GM18498 (cell line): Measurements from ENCODE around the gene RCAN2.
A peak's percentile ranks its signal among the peaks of the same experiment; 100 is the strongest.

Experiments
- ATAC-seq: cut with Tn5 transposase; IDR thresholded peaks from one replicate; pipeline ENCODE4 v1.9.1; 2021; ENCODE audit warnings: mild to moderate bottlenecking, moderate library complexity; ENCODE audit not compliant: unreplicated experiment

Gene RCAN2

DNA sequence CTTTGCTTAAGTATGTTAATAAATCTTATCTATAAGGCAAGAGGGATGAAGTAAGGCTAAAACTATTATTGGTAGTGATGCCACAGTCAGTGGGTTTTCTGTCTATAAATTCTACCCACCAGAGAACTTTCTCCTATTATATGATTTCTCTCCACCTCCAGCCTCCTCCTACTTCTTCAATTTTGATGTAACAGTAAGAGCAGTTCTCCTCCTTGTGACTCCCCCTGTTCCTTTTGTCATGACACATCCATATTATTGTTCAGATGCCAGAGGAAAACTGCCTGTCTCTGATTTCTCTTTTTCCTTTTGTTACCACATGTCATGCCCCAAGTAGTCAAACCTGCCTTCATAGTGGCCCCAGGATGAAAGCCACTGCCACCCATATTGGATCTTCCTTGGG, 9.1 kb upstream of the RCAN2 start:
- no peak for ATAC-seq

DNA sequence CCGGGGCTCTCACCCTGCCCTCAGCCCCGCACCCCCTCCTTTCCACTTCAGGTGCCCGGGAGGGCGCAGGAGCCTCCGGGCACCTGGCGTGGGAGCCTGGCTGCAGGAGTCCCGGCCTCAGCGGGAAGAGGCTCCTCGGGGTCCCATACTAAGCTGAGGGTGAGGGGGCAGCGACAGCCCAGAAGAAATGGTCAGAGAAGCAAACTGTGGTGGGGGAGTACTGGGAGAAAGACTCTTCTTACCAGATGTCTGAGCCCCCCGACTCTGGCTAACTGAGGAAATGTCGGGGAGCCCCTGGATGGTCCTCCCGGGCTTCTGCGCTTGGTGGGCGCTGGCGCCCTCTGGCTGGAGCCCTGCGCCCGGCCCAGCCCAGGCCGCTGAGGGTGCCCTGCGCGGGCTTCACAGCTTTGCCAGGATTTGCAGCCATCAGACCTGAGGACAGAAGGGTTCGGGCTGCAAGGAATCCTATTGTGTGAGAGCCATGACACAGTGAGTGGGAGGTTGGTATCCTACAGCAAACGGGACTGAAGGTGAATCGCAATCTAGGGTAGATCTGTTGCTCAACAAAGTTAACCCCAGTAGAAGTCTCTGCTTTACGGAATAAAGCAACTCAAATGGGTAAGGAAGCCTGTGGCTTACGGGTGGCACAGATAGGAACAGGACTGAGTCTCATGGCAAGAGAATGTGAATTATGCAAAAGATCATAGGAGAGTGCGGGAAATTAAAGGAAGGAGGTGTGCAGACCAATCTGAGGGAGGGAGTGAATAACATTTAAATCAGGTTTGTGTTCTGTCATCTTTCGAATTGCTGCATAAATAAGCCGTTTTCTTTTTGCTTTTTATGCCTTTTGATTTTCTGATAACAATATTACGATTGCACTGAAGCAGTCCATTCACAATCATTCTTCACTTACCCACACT, 639 bp upstream of the RCAN2 start:
- ATAC-seq = peak; percentile 62

GRCh38 chr6:46490425-46491200, 636 bp downstream of the RCAN2 start:
- no peak for ATAC-seq

GRCh38 chr6:46486181-46486580, 5.1 kb downstream of the RCAN2 start:
- ATAC-seq = no peak

DNA sequence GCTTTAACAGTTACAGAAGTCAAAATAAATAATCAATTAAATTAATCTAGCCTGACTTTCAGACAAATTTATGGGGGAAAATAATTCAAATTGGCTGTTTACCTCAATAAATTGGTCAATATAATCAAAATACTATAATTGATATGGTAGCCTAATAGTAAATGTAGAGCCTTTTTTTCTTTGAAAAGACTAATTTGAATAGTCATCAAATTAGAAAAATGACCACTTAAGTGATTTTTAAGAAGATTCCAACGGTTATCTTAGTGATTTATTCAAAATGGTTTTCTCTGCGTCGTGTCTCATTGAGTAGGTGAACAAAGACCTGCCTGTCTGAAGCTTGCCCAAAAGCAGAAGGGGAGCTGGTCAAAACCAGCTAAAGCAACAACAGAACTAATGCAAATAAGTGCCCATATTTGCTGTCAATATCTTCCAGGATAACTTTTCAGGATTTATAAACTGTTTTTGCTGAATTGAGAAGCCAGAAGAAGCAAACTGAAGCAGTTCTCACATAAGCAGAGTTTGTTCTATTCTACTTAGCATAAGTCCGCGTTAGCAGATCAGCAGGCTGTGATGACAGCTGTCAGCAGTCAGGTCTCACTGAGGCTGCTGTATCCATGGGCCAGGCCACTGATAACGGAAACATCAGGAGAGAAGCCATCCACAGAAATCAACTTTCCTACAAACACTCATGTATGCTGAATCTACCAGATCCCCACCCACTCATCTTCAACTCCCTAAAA, 7.0 kb downstream of the RCAN2 start:
- ATAC-seq = no peak

- ATAC-seq = no peak
Measured at GRCh38 chr6:46476301-46476700, 14.9 kb downstream of the RCAN2 start.

DNA sequence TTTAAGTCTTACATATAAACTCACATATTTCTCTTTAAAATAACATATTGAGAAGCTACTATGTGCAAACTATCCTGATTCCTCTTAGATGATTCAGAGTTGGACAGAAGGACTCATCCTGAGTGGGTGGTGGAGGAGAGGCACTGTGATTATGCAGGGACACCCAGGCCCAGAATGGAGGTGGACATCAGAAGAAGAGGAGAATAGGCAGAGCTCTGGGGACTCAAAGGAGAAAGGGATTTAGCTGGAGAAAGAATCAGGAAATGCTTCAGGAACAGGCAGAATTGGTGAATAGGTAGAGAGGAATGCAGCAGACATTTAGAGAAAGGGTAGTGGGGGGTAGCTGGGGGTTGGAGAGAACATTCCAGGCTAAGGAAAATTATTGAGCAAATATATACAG, 17.4 kb downstream of the RCAN2 start:
- no peak for ATAC-seq

- ATAC-seq = no peak
Measured at GRCh38 chr6:46472243-46472642, 19.0 kb downstream of the RCAN2 start.

DNA sequence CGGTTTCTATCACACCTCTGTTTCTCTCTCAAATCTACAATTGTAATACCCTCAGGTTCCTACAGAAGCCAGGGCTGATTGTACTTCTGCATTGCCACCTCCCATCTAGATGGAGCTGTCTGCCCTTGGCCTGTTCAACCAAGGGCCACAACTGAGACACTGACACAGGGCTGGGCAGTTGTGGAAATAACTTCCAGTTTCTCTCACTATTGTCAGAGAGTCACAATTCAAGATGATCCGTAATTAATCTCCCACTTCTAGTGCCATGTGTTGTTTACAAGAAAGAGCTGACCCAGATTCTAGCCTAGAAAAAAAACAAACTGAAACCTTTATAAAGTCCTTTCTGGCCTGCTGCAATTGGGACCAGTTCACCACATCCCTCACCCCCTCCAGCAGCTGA, 22.2 kb downstream of the RCAN2 start:
- ATAC-seq = no peak

DNA sequence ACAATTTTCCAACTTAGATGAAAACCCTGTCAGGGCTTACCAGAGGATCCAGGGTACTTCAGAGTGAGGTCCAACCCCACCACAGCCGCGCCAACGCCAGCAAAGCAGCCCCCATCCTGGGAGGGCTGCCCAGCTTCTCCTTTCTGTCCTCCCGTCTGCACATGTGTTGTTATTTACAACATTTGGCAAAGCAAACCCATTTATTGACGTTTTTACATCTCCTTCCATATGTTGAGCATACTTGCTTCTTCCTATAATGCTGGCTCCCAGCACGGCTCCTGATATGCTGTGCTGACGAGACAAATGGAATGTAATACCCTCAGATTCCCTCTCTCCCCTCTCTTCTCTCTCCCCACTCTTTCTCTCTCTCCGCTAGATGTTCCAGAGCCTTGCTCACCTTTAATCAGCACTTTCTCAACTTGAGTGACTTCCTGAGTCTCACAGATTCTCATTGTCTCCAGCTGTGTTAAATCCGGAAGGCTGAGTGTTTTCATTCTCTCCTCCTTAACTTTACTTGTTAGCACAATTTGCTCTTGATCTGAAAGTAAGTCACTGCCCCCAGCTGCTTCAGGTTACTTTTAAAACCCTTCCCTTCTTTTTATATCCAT, 22.7 kb downstream of the RCAN2 start:
- no peak for ATAC-seq

- ATAC-seq = no peak
Measured at GRCh38 chr6:46466570-46466969, 24.7 kb downstream of the RCAN2 start.

- ATAC-seq = no peak
Measured at GRCh38 chr6:46465294-46466165, 25.7 kb downstream of the RCAN2 start.

- ATAC-seq = no peak
Measured at GRCh38 chr6:46456297-46456696, 35.0 kb downstream of the RCAN2 start.

DNA sequence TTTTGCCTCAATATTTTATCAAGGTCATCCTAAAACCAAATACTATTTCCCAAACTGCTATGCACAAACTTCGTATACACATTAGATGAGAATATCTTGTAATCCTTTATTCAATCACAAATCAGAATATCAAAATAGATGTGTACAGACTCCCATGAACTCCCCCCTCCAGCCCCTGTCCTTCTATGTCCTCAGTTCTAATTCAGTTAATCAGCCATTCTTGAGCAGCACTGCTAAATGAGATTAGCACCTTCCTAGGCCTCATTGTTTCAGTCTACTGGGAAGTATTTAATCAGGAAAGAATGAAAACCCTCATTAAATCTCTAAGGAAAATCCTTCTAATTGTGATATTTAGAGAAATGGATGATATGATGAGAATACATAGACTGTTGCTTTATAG, 36.6 kb downstream of the RCAN2 start:
- no peak for ATAC-seq

DNA sequence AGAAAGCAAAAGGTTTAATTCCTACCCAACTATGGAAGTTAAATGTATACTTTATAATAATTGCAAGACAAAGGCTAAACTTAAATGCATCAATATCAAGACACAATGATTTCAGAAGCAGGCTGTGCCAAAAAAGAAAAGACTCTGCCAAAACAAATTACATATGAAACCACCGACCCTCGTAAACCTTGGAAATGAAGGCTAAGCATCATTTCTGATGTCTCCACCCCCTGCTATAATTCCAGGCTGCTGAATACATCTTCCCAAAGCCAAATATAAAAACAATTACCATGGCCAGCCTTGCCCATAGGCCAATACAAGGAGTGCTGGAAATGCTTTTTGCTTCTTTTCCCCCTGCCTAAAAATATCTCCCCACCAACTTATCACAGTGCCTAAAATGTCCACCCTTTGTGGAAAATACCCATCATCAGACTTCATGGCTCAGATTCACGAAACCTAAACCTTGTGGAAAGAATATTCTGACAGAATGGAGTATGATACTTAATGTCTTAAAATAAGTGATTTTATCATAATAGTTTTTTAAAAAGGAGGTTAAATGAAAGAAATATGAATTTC, 37.4 kb downstream of the RCAN2 start:
- ATAC-seq = no peak

DNA sequence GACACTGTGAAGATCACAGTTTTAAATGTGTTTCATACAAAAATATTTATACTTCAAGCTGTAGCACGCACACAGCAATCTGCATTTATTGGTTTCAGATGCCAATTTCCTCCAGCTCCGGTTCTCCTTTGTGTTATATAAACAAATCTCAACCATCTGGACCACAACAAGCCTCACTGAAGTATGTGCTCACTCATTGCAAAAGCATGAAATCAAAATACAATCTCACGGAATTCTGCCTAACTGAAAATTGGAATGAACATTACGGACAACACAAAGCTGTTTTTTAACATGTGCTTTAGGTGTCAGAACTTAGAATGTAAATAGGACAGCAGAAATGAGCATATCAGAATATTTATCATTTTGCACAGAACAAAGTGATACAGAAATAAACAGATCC, 38.0 kb downstream of the RCAN2 start:
- no peak for ATAC-seq

- no peak for ATAC-seq
Measured at GRCh38 chr6:46452312-46452917, 38.8 kb downstream of the RCAN2 start.

- ATAC-seq = no peak
Measured at GRCh38 chr6:46451343-46451742, 39.9 kb downstream of the RCAN2 start.

DNA sequence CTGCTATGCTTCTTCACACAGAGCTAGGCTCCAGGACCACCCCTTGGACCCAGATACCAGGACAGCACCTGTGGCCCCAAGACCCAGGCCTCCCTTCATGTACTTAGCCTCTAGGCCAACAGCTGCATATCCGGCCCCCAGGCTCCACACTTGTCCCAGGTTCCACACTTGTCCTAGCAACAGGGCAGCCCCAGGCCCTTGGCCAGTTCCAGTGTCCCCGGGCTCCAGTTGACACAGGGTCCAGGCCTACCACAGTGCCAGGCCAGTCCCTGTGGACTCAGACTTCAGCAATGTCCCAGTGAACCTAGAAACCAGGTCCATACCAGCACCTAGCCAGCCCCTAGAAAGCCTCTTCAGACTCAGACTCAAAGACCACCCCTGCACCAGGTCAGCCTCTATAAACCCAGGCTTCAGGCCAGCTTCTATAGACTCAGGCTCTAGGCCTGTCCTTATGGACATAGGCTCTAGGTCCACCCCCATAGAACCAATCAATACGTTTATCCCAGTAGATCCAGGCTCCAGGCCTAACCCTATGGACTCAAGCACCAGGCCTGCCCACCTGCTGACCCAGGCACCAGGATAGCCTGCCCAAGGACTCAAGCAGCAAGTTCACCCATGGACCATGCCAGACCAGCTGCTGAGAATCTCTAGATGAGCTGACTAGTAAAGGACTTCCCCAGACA, 46.3 kb downstream of the RCAN2 start:
- no peak for ATAC-seq
